ES-I3 (cell line): ENCODE data around the gene DSE.

Source experiments
- H3K36me3 ChIP-seq: 2 replicates; pipeline ENCODE4 v1.6.1; 2013; ENCODE audit warnings: mild to moderate bottlenecking, low read length, control low read depth, moderate library complexity; ENCODE audit not compliant: insufficient read depth
- H3K4me1 ChIP-seq: 2 replicates; pipeline ENCODE4 v1.6.1; 2013; ENCODE audit warnings: mild to moderate bottlenecking, control low read depth, low read length; ENCODE audit not compliant: insufficient read depth
- H3K9ac ChIP-seq: 2 replicates; pipeline ENCODE4 v1.6.1; 2013; ENCODE audit warnings: low read depth, mild to moderate bottlenecking, low read length, moderate library complexity
- H3K9me3 ChIP-seq: 2 replicates; pipeline ENCODE4 v1.6.1; 2013; ENCODE audit warnings: mild to moderate bottlenecking, low read length, moderate library complexity; ENCODE audit not compliant: control insufficient read depth, insufficient read depth

DSE gene

DNA sequence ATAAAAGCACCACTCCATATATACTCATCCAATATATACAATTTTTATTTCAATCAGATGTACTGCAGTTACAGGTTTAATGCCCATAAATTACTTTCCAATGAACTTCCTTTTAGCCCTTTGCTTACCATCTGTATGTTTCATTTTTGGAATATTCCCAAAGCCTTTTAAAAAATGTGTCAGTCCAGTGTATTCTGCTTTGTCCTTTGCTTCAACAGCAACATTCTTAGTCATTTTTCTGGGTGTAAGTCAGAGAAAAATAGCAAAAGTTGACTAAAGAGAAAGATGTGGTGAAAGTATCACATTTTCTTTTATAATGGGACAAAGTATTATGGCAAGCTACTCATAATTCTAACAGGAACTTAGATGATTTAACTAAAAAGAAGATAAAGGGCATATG is 15.2 kb downstream of the DSE start:
- Histone ChIP-seq H3K9ac (no peak overlapping the region), H3K9me3 (no peaks in the 10 kb centered on the region), H3K36me3 (no peaks in the 10 kb centered on the region), H3K4me1 (peaks cover 25% of the 10 kb centered on the region)

DNA sequence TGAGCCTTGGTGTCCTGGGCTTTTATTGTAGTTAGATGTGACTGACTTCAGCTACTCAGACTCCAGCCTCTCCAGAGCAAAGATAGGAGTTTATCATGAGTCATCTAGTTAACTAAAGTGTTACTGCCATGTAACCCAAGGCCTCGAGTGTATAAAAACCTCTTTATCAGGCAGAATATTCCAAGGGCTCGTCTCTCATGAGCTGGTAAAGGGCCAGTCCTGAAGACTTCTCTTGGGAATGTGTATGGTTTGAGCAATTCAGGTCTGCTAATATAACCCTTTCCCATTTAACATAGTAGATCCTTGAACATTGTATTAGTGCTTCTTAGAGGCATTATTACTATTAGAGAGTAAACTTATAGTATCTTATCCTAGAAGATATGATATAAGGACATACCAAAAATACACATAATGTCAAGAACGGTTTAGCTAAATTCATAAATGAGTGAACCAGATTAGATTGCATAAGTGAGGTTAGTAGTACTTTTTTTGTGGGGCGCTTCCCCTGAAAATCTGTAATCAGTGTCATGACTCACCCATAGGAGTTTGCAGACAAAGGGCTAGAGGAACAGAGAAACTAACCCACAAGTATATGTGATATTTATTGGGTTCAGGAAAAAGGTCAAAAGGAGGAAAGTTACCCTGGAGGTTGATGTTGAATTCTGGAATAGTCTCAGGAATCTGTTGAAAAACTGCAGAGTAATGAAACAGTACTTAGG is 16.0 kb downstream of the DSE start:
- H3K4me1 ChIP-seq: peaks cover 25% of the 10 kb centered on the region
- no peak overlapping the region for H3K9ac ChIP-seq

DNA sequence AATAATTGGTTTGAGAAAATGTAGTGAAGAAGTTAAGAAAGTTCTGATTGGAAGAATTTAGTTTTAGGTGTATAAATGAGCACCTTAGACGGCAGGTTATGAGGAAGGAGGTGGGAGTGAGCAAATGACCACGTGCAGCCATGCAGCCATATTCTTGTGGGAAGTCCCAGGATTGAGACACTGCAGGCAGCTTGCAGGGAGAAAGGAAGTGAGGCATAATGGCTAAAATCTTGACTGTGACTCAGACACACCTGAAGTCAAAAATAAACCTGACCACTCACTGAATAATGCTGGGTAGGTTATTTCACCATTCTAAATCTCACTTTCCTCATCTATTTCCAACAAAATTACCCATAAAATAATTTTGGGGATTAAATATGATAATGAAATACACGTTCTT is 16.6 kb downstream of the DSE start:
- no peaks in the 10 kb centered on the region for H3K9me3 ChIP-seq
- H3K9ac ChIP-seq: no peak overlapping the region
- no peaks in the 10 kb centered on the region for H3K36me3 ChIP-seq
- H3K4me1 ChIP-seq: peaks cover 28% of the 10 kb centered on the region

More for the DNA sequence above, 16.0 kb downstream of the DSE start:
- Histone ChIP-seq H3K36me3 (no peaks in the 10 kb centered on the region), H3K9me3 (no peaks in the 10 kb centered on the region)

DNA sequence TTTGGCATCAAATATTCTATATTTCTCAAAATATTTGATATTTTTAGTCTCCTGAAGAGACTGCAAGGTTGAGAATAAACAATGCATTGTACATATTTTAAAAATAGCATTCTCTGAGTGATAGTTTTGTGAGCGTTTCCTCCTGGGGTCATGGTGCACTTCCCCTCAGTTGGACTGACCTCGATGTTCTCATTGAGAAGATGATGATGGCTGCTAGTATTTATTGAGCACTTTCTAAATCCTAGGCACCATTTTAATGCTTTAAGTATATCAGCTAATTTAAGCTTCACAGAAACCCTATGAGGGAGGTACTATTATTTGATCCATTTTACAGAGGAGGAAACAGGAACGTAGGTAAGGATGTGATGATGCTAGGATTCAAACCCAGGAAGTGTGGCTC is 18.2 kb downstream of the DSE start:
- Histone ChIP-seq H3K4me1 (peaks cover 28% of the 10 kb centered on the region), H3K36me3 (no peaks in the 10 kb centered on the region), H3K9ac (no peak overlapping the region), H3K9me3 (no peaks in the 10 kb centered on the region)

DNA sequence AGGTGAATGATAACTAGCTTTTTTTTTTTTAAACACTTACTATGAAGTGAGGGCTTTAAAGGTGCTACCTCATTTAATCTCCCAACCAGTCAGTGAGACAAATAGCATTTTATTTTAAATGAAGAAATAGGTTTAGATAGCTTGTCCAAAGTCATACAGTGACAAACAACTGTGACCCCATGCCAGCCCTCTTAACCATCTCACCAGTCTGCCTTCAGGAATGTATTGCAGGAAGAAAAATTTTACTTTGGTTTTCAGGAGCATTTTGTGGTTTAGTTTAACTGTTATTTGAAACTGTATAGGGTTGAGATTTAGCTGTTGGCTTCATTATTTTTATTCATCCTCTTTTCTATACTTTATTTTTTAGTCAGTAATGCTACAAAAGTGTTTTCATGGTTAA is 18.6 kb downstream of the DSE start:
- Histone ChIP-seq H3K4me1 (peaks cover 28% of the 10 kb centered on the region), H3K9me3 (no peaks in the 10 kb centered on the region), H3K36me3 (no peaks in the 10 kb centered on the region), H3K9ac (no peak overlapping the region)

DNA sequence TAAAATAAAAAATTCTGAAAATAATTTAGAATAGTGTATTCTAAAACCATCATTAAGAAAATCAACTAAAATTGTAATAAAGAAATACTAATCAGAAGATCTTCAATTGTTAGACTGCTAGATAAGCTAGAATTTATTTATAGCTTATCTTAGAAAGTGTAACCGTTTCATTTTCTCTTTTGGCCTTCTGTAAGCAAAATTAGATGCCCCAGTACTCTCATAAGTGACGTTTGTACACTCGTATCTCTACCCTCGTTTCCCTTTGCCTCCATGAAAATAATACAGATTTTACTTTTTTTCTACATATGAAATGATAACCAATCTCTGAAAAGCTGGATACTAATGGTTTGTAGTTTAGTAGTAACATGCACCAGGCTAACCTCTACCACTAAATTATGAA is 19.8 kb downstream of the DSE start:
- Histone ChIP-seq H3K9me3 (no peaks in the 10 kb centered on the region), H3K36me3 (no peaks in the 10 kb centered on the region), H3K9ac (no peak overlapping the region), H3K4me1 (peaks cover 20% of the 10 kb centered on the region)

DNA sequence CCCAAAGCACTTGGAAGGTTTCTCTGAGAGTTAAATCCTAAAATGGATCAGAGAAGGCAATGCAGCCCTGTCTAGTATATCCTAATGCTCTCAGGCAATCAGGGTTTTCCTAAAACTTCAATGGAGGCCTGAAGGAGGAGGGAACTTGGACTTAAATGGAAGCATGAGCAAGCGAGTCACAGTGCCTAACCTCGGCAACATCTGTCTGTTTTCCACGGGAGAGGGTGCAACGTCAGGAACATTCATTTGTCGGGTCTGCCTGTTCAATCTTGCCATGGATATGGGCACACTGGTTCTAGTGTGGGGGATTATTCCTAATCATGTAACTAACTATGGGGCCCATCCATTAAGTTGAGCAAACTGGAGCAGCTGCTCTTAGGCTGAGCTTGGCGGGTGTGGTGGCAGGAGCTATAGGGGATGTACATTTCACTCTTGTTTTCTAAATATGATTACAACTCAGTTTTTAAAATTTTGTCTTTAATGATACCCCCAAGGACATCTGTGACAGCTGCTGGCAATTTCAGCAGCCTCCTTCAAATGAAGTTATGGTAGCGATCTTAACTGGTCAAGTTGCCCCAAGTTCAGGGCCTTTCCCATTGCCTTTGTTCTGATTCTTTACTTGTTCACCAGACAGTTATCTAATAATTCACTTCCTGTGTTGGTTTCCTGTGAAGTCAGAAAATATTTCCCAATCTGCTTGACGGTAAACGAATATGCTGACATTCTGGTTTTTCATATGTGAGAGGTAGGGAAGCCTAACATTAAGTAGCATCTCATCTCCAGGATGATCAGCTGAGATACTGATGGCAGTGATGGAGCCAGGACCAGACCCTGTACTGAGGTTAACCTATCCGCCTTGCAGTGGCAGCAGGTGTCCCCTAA is 21.6 kb downstream of the DSE start:
- no peak overlapping the region for H3K9ac ChIP-seq
- no peaks in the 10 kb centered on the region for H3K9me3 ChIP-seq
- H3K4me1 ChIP-seq: peaks cover 4% of the 10 kb centered on the region; the same call in 1 of the 2 replicates
- H3K36me3 ChIP-seq: no peaks in the 10 kb centered on the region

DNA sequence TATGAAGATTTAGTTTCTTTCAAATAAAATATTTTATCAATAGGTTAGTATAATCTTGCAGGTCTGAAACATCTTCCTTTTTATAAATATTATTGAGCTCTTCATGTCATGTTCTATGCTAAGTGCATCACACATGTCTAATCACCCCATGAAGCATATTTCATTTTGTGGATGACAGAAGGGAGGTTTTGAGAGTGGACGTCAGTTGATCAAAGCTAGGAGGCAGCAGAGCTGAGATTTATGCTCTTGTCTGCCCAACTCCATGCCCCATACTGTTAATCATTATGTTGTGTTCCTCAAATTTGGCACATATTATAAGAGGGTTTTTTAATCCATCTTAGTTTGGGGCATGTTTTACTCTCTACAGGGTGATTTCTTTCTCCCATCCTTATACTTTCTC is 22.7 kb downstream of the DSE start:
- Histone ChIP-seq H3K9ac (no peak overlapping the region), H3K36me3 (no peaks in the 10 kb centered on the region), H3K4me1 (peaks cover 9% of the 10 kb centered on the region; the same call in 1 of the 2 replicates), H3K9me3 (no peaks in the 10 kb centered on the region)

DNA sequence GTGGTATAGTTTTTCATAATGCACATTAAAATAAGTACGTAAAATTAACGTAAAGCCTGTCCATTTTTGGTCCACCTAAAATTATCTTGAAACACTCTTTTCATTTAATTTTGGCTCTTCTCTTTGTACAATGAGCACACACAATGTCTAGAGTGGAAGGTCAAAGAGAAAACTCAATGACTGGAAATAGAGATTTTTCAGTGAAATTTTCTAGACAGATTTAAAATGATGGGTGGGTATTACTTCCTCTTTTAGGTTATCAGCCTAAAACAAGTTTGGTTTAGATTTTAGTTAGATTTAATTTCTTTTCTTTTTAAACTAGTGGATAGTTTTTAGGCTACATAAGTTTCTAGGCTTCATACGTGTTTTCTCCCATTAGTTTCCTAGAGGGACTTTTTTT is 24.9 kb downstream of the DSE start:
- H3K9ac ChIP-seq: no peak overlapping the region
- no peaks in the 10 kb centered on the region for H3K9me3 ChIP-seq
- H3K4me1 ChIP-seq: peaks cover 13% of the 10 kb centered on the region; the same call in 1 of the 2 replicates
- no peaks in the 10 kb centered on the region for H3K36me3 ChIP-seq

DNA sequence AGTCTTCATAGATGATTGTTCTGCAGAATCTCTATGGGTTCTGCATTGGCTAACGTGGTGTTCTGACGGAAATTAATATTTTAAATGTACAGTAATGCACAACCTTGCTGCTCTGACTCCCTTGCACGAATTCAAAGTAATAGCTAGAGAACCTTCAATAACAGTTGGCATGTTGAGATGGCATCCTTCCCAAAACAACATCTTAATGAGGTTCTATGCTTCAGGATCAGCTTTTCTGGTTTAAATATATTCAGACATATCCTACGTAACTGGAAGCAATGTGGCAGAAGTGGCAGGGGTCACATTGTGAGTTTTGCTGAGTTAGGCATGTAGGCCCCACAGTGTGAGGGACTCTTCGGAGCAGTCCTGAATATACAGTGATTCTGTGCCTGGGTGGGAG is 25.7 kb downstream of the DSE start:
- H3K9ac ChIP-seq: no peak overlapping the region
- H3K9me3 ChIP-seq: no peaks in the 10 kb centered on the region
- H3K36me3 ChIP-seq: no peaks in the 10 kb centered on the region
- peaks cover 13% of the 10 kb centered on the region; the same call in 1 of the 2 replicates for H3K4me1 ChIP-seq

DNA sequence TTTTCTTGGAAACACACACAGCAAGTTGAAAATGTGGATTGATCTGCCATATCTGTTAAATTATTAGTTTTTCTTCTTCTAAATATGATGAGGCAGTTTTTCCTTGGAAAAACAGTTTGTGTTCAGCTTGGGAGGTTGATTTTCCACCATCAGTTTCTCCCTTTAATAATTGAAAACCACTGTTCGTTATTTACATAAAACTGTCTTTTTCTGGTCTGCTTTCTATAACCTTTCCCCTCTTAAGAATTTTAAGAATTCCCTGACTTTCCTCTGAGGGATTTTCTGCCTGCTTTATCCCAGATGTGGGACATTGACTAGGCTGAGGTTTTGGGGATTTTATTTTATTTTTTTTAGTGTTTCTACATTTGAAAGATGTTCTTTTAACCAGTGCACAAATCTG is 27.2 kb downstream of the DSE start:
- Histone ChIP-seq H3K9ac (no peak overlapping the region), H3K9me3 (no peaks in the 10 kb centered on the region), H3K36me3 (no peaks in the 10 kb centered on the region), H3K4me1 (peaks cover 10% of the 10 kb centered on the region; the same call in 1 of the 2 replicates)

DNA sequence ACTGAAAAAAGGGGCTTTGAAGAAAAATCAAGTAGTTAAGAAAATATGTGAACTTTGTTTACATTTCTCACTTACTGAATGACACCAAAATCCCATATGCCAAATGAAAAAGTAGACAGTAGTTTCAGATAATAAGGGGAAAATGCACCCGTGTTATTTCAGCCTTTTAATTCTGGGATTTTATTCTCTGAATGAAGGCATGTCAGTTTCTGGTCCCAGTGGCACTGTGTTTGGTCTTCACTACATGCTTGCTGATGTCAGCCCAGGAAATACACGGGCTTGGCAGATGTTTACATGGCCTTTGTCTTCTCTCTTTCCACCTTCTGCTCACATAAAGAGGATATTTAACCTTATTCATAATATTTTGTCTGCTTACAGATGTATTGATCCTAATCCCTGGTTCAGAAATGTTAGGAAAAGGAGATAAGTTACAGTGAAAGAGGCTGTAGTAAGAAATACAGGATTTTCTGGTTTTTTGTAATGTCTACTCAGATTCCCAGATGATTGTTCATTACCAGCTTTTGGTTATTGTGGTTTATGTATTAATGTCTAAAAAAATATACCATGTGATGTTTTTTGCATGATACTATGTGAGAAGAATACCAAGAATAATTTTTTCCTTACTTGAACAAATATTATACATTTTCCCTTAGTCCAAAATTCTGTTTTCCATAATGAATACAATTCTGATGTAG is 27.7 kb downstream of the DSE start:
- H3K4me1 ChIP-seq: peaks cover 10% of the 10 kb centered on the region; the same call in 1 of the 2 replicates

DNA sequence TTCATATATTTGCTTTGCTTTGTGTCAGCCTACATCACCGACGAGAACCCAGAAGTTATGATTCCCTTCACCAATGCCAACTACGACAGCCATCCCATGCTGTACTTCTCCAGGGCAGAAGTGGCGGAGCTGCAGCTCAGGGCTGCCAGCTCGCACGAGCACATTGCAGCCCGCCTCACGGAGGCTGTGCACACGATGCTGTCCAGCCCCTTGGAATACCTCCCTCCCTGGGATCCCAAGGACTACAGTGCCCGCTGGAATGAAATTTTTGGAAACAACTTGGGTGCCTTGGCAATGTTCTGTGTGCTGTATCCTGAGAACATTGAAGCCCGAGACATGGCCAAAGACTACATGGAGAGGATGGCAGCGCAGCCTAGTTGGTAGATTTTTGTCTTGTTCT is 28.5 kb downstream of the DSE start:
- Histone ChIP-seq H3K4me1 (peaks cover 10% of the 10 kb centered on the region; the same call in 1 of the 2 replicates), H3K9ac (no peak overlapping the region), H3K9me3 (no peaks in the 10 kb centered on the region), H3K36me3 (no peaks in the 10 kb centered on the region)

More for the DNA sequence above, 27.7 kb downstream of the DSE start:
- Histone ChIP-seq H3K9me3 (no peaks in the 10 kb centered on the region), H3K36me3 (no peaks in the 10 kb centered on the region), H3K9ac (no peak overlapping the region)

DNA sequence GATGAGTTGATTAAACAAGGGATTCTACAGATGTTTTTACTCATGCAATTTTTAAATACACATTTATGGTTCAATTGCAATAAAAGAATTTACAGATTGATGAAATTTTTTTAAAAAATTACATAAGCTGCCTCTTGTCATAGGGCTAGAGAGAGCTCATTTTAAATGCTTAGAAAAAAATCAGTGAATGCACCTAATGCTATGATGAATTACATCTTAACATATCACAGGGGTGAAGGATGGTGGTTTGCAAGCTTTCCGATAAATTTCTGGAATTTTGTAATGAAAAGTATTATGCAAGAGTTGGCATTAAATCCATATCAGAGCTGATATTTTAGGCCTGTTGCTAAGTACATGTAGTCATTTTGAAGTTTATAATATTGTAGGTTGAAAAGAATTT is 29.6 kb downstream of the DSE start:
- Histone ChIP-seq H3K4me1 (peaks cover 16% of the 10 kb centered on the region; the same call in 1 of the 2 replicates), H3K9ac (no peak overlapping the region), H3K9me3 (no peaks in the 10 kb centered on the region), H3K36me3 (no peaks in the 10 kb centered on the region)
